22Rv1 (cell line): ENCODE measurements around the gene KLRD1.

Experiments
- CTCF ChIP-seq: fragments of 450-650 bp; IDR thresholded peaks from 2 replicates; pipeline ENCODE4 v1.5.1; 2017; ENCODE audit warnings: mild to moderate bottlenecking
- ZFX ChIP-seq: fragments of 450-650 bp; IDR thresholded peaks from 2 replicates; pipeline ENCODE4 v1.6.1; 2017; ENCODE audit warnings: antibody characterized with exemption, borderline replicate concordance

DNA sequence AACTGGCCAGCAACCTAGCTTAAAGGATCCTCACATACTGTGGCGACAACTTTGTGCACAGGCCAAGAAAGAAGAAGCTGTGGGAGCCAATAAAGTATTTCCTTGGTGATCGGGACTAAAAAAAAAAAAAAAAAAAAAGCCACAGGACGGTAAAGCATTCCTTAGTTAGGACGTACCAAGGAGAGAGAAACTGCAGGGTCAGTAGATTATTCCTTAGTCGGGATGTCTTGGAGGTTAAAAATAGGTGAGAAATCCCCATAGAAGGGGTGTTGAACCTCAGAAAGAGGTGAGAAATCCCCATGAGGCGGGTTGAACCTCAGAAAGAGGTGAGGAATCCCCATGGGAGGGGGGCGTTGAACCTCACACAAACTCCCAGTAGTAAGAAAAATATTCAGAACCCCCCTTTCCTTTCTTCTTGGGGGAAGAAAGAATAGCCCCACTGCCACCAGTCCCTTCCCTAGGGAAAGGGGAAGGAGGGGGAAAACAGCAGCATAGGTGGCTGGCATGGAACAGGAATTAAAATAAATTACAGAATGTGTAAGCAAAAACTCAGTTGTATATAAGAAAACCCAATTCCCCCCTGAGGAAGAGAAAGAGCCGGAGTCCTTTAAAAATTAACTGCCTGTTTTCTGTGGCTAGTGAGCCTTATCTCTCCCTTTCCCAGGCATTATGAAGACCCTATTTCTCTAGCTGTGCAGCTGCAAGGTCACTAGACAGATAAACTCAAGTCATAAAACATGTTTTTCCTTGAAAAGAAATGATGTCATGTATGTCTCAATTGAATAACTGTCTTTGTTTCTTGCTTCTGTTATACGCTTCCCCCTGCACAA is 55.4 kb downstream of the KLRD1 start:
- TF ChIP-seq CTCF (no peak), ZFX (no peak)
